GM15510 (cell line): ENCODE data around the gene SEZ6L2.

Source experiments
- POLR2A ChIP-seq: IDR thresholded peaks from 3 replicates; pipeline ENCODE4 v1.6.1; 2011; ENCODE audit warnings: borderline replicate concordance; ENCODE audit not compliant: insufficient read length; ENCODE audit errors: extremely low read depth

The SEZ6L2 gene

GRCh38 chr16:29871822-29872546 is 27.4 kb downstream of the SEZ6L2 start:
- TF ChIP-seq POLR2A, result no peak

GRCh38 chr16:29868396-29869009 is 30.8 kb downstream of the SEZ6L2 start:
- TF ChIP-seq POLR2A, result no peak

GRCh38 chr16:29864205-29864604 is 35.1 kb downstream of the SEZ6L2 start:
- no peak for TF ChIP-seq POLR2A

DNA sequence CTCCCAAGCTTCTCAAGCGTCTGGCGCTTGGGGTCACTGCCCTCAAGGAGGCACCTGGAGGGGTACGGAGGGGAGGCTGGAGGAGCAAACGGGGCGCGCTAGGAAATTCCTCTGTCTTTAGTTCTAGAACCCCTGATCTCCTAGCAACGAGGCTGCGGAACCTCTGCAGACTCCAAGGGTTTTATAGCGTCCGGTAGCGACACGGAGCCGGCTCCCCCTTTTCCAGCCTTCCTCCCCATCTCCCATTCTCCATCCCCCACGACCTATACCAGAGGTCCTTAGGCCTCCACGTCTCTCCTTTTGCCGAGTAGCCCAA is 35.7 kb downstream of the SEZ6L2 start:
- no peak for TF ChIP-seq POLR2A

- TF ChIP-seq POLR2A, result peak; percentile 42
Observed at GRCh38 chr16:29862884-29863668, 36.3 kb downstream of the SEZ6L2 start, which contains the start of gene CDIPT. Gene CDIPT, minus strand, starts transcription at chr16:29863226. Its CDS starts 369 bp downstream, at chr16:29862857.

DNA sequence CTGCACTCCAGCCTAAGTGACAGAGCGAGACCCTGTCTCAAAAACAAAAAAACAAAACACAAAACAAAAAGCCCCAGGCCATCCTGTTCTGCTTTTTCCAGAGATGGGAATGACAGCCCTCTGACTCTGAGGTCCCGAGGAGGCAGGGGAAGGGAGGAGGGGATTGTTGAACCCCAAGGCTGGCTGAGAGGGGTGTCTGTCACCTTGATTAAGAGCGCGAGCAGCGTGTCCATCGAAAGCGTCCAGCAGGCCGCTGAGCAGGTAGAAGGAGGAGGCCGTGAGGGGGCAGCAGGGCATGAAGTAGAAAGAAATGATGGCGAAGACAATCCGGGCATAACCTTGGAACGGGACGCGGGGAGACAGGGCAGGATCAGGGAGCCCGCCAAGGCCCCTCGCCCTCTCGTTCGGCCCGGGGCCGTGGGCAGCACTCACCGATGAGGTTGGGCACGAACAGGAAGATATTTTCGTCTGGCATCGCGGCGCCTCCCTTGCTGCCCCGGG is 36.9 kb downstream of the SEZ6L2 start:
- TF ChIP-seq POLR2A, result no peak

DNA sequence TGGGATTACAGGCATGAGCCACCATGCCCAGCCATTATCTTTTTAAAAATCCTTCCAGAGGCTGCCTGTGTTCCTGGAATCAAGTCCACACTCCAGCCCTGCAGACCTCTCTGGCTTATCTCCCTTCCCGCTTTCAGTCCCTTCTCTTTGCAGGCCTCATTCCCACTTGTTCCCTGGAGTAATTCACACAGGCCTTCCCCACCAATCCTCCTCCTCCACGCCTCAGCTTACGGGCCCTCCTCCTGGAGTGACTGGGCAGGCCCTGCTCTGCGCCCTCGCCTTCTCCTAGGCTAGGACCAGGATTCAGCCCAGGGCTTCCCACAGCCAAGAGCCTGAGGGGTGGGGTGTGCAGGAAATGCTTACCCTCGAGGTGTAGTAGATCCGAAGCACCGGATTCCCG is 39.1 kb downstream of the SEZ6L2 start:
- no peak for TF ChIP-seq POLR2A

DNA sequence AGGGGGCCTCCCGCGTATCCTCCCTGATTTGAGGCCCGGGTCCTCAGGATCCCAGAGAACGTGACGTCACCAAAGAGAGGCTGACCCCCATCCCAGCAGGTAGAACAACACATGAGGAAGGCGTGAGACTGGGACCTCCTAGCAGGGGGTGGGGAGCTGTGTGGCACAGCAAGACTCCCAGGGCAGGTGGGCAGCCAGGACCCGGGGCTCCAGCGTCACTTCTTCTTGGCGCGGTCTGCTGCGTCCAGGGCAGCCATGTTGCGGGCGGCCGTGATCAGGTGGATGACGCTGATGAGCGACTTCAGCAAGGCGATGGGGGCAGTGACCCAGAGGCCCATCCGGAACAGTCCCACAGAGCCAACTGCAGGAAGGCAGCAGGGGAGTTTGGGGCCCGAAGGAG is 40.4 kb downstream of the SEZ6L2 start:
- no peak for TF ChIP-seq POLR2A

DNA sequence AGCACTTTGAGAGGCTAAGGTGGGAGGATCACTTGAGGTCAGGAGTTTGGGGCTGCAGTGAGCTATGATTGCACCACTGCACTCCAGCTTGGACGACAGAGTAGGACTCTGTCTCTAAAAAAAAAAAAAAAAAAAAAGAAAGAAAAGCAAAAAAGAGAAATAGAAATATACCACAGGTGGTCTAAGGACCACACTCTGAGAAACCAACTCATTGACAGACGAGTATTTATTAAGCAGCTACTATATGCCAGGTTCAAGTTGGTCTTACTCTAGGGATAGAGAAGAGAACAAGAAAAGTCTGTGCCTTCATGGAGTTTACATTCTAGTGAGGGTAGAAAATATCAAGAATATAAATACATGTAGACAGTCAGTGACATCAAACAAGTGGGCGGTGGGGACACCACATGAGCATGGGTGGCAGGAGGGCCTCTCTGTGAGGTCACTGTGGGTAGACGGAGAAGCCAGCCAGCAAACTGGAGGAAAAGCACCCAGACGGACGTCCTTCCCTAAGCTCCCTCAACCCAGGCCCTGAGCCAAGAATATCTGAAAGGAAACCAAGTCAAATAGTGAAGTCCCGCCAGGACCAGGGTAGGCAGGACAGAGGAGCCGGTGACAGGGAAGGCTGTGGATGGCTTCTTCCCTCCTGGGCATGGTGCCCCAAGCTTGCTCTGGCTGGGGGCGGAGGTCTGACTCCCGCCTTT is 41.1 kb downstream of the SEZ6L2 start:
- TF ChIP-seq POLR2A, result no peak

- no peak for TF ChIP-seq POLR2A
Observed at GRCh38 chr16:29857133-29857760, 42.1 kb downstream of the SEZ6L2 start.

DNA sequence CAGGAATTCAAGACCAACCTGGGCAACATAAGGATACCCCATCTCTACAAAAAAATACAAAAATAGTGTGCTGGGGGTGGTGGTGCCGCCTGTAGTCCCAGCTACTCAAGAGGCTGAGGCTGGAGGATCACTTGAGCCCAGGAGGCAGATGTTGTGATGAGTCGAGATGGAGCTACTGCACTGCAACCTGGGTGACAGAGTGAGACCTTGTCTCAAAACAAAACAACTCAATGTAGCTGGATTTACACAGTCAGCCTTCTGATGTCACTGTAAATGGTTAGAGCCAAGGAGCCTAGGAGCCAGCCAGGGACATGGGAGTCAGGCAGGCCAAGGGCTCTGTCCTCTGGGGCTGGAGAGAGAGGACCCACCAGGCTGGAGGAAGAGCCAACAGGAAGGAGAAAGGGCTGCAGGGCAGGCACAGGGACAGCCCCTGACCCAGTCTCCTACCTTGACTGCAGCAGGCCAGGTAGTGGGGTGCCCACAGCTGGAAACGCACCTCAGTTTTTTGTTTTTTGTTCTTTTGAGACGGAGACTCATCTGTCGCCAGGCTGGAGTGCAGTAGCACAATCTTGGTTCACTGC is 44.7 kb downstream of the SEZ6L2 start:
- TF ChIP-seq POLR2A, result no peak

DNA sequence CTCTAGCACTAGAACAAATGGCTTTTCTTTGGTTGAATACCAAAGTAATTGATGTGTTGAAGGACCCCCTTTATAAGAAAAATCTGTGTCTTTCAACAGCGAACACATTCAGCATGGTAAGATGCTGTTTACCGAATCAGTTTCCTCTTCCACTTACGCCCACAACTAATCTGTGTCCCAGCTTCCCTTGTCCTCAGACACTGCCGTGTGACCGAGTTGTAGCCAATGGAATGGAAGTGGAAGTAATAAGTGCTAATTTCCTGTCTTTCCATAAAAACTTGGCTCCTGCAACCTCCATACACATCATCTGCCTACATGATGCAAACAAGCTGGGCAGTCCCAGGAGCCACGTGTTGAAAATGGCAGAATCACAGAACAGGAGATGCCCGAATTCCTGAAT is 46.7 kb downstream of the SEZ6L2 start:
- TF ChIP-seq POLR2A, result no peak

- no peak for TF ChIP-seq POLR2A
Observed at GRCh38 chr16:29850998-29851397, 48.4 kb downstream of the SEZ6L2 start.

DNA sequence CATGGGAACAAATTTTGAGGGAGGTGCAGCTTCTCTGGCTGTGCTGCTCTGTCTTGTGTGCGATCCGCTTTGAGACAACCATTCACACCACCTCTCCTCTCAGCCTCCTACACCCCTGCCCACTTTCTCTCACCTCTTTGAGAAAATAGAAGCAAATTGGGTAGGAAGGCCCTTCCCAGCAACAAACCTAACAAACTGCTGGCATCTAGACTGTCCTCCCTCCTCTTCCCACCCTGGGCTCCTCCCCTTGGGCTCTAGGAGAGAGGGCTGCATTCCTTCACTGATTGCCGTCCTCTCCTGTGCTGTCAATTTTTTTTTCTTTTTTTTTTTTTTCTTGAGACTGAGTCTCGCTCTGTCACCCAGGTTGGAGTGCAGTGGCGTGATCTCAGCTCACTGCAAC is 49.8 kb downstream of the SEZ6L2 start:
- TF ChIP-seq POLR2A, result no peak
